GM23338 (cell line): ENCODE data around the gene ZMAT1.

Experiments used
- CTCF ChIP-seq, 2 experiments: fragments of 200-600 bp in 1 of 2; sonication (generic) in 1 of 2; conservative IDR thresholded peaks; 2 replicates each; pipeline versions ENCODE4 v1.5.1 to v1.6.1; 2016 to 2017; ENCODE audit warnings: antibody characterized with exemption in 2 of 2, low read depth in 2 of 2, mild to moderate bottlenecking in 2 of 2, moderate library complexity in 1 of 2
- EZH2 ChIP-seq: fragments of 200-600 bp; sonication (generic); IDR thresholded peaks from one replicate; pipeline ENCODE4 v1.8.0; 2017; ENCODE audit warnings: antibody characterized with exemption, mild to moderate bottlenecking, low read depth; ENCODE audit not compliant: unreplicated experiment
- NANOG ChIP-seq: IDR thresholded peaks from 2 replicates; pipeline ENCODE4 v1.6.1; 2016; ENCODE audit warnings: antibody characterized with exemption, borderline replicate concordance
- POLR2AphosphoS5 ChIP-seq: IDR thresholded peaks from 2 replicates; pipeline ENCODE4 v1.6.1; 2016; ENCODE audit warnings: antibody characterized with exemption, low read depth
- STAT1 ChIP-seq: IDR thresholded peaks from one replicate; pipeline ENCODE4 v1.6.1; 2016; ENCODE audit warnings: antibody characterized with exemption; ENCODE audit not compliant: unreplicated experiment
- ZNF331 ChIP-seq: fragments of 250-450 bp; sonication (Bioruptor Pico); IDR thresholded peaks from 2 replicates; pipeline ENCODE4 v1.5.0; 2020; ENCODE audit warnings: low read depth, mild to moderate bottlenecking, moderate library complexity
- TF ChIP-seq, protein P1 (sequence below): IDR thresholded peaks from one replicate; pipeline ENCODE4 v1.6.1; 2018; ENCODE audit warnings: antibody characterized with exemption; ENCODE audit not compliant: unreplicated experiment

- TF ChIP-seq ZNF331 (CRISPR knock-in tag) (no peak), CTCF (conservative IDR thresholded peaks at IDR 0.05; ENCODE audit: low read depth in 2 of 2) (no peak), EZH2 (no peak), STAT1 (no peak), POLR2AphosphoS5 (no peak), NANOG (no peak)
- TF ChIP-seq, protein P1, sequence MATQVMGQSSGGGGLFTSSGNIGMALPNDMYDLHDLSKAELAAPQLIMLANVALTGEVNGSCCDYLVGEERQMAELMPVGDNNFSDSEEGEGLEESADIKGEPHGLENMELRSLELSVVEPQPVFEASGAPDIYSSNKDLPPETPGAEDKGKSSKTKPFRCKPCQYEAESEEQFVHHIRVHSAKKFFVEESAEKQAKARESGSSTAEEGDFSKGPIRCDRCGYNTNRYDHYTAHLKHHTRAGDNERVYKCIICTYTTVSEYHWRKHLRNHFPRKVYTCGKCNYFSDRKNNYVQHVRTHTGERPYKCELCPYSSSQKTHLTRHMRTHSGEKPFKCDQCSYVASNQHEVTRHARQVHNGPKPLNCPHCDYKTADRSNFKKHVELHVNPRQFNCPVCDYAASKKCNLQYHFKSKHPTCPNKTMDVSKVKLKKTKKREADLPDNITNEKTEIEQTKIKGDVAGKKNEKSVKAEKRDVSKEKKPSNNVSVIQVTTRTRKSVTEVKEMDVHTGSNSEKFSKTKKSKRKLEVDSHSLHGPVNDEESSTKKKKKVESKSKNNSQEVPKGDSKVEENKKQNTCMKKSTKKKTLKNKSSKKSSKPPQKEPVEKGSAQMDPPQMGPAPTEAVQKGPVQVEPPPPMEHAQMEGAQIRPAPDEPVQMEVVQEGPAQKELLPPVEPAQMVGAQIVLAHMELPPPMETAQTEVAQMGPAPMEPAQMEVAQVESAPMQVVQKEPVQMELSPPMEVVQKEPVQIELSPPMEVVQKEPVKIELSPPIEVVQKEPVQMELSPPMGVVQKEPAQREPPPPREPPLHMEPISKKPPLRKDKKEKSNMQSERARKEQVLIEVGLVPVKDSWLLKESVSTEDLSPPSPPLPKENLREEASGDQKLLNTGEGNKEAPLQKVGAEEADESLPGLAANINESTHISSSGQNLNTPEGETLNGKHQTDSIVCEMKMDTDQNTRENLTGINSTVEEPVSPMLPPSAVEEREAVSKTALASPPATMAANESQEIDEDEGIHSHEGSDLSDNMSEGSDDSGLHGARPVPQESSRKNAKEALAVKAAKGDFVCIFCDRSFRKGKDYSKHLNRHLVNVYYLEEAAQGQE: no peak
These were observed 383 bp upstream of the ZMAT1 start for GRCh38 chrX:101932249-101932570.
